Measurements from ENCODE around the gene CATSPER4.

Gene CATSPER4

DNA sequence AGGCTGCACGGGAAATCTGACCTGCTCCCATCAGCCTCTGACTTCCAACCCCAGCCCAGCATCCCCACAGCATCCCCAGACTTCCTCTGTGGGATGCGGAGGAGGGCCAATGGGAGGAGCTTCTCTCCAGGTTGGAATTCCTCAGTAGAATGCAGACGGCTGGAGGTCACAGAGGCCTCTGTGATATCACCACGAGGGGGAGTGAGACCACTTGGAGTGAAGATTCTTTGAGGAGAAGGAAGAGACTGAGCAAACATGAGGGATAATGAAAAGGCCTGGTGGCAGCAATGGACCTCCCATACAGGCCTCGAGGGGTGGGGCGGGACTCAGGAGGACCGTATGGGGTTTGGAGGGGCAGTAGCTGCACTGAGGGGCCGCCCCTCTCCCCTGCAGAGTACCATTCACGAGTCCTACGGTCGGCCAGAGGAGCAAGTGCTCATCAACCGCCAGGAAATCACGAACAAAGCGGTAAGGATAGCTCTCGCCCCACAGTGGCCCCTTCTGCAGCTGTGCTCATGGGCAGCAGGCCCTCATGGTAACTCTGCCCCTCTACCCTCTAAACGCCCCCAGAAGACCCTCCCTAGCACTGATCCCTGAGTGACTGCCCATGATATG is at the start of gene CATSPER4:
Gene CATSPER4, plus strand, starts transcription at position 230 of the 615 bp plus-strand sequence. Its CDS starts 26 bp downstream, at position 256.
- DNase-seq, result peak in 1 of 2 experiments; percentile 27

DNA sequence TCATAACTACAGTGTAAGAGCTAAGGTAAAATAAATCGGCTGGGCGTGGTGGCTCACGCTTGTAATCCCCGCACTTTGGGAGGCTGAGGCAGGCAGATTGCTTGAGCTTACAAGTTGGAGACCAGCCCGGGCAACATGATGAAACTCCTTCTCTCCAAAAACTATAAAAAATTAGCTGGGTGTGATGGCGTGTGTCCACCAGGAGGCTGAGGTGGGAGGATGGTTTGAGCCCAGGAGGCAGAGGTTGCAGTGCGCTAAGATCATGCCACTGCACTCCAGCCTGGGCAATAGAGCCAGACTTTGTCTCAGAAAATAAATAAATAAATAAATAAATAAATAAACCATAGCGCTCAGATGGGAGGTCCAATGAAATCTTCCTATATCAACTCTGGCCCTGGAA is 48.2 kb upstream of the CATSPER4 start:
- DNase-seq, result peak in 1 of 2 experiments; percentile 16

DNA sequence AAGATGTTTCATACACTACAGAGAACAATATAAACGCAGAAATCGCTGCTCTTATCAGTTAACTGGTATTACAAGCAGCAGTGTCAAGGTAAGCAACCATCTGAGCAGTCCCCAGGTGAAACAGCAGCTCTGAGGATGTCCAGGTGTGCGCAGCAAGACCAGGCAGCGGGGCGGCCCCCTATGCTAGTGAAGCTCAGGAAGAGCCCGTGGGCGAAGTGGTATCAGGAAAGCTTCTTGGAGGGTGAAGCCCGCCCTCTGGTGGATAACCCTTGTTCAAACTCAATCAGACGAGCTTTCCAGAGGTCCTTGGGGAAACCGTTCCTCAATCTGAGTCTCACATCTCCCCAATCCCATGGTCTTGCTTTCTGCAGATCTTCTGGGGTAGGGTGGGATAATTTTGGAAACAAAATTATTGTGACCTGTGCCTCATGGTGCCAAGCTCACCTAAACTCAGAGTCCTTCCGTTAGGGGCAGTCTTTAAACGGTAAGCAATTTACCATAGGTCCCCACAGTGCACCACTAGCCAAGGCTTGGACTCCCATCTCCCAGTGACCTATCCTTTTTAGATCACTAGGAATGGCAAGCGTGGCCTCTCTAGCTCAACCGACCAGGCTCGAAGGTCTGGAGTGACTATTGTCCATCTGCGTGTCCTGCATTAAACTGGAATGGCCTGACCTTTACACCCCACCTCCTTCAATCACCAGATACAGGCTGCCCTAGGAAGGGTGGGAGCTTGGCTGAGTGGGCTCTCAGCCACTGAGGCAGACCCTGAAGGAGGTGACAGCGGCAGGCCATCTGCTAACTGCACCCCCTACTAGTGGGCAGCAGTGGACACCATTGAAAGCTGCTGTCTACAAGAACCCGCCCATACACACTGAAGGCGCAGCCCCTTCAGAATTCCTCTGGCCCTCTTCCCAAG is 45.1 kb upstream of the CATSPER4 start:
- peak; percentile 89 to 90 for DNase-seq

GRCh38 chr1:26145960-26146294 is 44.5 kb upstream of the CATSPER4 start:
- DNase-seq, result no peak

DNA sequence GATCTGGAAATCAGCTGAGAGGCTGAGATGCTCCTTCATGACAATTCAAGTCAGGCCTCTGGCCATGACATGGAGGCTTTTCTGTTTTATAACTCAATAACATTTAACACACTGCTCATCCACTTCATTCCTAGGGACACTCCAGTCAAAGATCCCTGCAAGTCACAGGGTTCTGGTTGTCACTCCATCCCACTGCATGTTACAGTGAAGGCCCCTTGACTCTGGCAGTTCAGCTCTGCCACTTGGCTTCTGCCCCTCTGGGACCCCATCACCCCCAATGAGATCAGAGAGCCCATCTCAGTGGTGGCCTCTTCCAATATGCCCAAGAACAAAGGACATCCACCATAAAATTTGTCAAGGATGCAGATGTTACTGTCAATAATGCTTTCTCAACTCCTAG is 41.5 kb upstream of the CATSPER4 start:
- DNase-seq, result no peak

DNA sequence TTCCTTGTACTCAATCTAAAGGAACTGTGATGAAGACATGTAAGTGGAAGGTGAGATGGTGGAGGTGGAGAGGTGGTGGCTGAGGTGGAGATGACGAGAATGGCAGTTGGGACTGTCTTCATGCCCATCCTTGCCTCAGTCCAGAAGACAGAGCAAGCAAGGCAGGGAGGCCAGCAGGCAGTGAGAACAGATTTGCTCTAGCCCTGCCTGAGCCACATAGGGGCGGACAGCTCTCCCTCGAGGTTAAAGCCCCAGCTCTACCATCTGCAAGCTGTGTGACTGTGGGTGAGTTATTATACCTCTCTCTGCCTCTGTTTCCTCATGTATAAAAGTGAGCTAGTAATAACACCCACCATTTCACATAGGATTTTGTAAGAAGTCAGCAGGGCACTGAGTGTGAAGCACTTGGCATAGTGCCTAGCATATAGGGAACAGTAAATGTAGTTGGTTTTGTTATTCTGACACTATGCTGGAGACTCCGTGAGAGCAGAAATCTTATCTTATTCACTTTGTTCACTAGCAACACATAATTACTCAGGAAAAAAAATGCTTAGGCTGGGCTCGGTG is 36.4 kb upstream of the CATSPER4 start:
- peak in 1 of 2 experiments; percentile 25 for DNase-seq

DNA sequence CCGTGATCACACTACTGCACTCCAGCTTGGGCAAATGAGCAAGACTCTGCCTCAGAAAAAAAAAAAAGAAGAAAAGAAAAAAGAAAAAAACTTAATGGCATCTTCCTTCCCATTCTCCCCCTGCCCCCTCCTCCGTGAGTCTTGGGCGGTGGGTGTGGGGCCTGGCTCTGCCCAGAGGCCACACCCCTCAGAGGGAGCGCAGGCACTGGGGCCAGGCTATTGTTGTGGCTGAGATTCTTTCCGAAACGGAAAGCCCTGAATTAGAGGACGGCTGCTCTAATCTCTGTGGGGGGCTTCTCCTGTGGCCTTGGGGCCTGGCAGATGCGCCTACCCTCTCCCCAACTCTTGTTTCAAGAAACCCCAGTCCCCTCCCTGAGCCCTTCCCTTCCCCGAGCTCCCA is 35.7 kb upstream of the CATSPER4 start:
- no peak for DNase-seq

DNA sequence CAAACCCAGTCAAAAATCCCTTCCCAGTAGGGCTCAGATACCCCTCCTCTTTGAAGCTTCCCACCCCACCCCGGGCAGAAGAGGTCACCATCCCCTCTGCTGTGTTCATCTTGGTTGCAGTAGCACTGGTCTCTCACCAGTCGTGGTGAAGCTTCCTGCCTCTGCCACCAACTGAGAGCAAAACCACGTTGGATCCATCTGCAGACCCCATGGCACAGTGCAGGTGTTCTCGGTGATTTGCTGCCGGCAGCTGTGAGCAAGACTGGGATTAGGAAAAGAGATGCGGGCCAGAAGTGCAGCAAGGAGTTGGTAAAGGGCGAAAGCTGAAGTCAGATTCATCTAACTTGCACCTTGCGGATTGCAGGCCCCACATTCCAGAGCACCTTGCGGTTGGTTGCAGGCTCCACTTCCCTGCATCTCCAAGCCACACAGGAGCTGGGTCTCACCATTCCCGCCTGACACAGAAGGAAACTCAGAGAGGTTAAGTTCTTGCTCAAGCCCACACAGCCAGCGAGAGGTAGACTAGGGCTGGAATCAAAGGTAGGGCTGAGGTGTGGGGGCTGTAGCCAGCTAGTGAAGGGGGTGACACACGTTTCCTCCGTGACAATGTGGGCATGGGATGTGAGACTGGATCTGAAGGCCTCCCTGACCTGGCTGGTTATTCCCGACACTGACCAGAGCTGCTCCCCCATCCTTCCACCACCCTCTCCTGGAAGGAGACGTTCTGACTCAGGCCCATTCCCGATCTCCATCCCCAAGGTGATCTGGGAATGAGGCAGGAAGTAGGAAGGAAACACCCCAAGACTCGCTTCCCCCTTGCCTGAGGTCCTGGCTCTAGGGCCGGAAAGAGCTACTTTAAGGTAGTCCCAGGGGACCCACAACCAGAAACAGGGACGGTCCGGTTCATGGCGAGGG is 34.8 kb upstream of the CATSPER4 start:
- DNase-seq, result no peak

- DNase-seq, result peak; percentile 14 to 57
Observed at GRCh38 chr1:26156285-26157038, 33.9 kb upstream of the CATSPER4 start.

DNA sequence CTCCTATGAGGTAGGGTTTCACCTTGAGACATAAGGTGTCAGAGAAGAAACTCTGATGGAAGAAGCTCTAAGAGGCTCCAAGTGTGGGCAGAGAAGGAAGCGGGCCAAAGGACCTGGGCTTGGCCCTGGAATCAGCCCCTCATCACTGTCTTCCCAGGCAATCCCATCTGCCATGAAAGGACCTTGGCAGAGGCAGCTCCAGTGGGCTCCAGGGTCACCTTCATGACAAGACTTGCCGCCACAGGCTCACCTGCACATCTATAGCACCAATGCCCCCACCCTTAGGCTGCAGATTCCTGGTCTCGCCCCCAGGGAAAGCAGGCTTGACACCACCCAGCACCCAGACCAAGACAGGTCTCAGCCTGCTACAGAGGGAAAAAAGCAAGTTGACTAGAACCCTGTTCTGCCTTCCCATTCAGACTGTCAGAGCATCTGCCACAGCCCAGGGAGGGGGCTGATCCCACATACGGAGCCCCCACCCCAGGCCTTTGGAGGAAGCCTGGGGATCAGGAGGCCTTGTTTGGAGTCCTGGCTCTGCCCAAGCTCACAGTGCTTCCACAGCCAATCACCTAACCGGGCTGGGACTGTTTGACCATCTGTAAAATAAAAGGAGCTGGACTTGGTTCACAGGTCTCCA is 32.0 kb upstream of the CATSPER4 start:
- DNase-seq, result no peak

DNA sequence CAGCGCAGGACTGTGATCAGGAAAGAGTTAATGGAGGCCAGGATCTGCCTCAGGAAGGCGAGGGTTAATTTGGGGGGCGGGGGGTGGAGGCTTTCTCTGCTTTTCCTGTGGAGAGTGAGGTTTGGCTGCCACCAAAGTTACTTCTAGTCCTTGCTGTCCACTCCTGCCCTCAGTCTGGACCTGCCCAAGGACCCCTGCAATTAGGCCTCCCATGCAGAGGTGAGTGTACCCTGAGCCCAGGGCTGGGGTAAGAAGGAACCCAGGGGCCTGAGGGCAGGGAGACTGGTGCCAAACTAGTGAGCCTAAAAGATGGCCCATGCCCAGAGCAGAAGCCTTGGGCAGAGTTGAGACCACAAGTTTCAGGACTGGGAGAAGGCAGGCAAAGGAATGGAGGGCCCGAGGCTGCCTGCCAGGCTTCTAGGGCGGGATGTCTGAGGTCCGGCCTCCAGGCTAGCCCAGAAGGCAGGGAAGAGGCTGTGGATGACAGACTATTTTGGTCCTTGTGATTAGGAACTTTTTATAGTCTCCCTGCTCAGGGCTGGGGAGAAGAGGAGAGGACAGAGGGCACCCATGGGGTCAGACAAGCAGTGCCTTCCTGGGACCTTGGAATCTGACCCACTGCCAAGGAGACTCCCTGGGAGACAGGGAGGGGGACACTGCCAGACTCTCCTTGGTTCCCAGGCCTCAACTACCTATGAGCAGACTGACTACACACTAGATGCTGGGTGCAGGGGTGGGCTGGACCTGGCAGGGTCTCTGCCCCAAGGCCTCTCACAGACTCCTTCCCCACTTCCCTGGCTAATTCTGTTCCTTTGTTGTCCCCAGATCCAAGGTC is 31.3 kb upstream of the CATSPER4 start, which contains the start of gene FAM110D:
Gene FAM110D, plus strand, starts transcription at position 172 of the 835 bp plus-strand sequence. CDS start 2,213 bp downstream, outside the sequence.
- no peak for DNase-seq

DNA sequence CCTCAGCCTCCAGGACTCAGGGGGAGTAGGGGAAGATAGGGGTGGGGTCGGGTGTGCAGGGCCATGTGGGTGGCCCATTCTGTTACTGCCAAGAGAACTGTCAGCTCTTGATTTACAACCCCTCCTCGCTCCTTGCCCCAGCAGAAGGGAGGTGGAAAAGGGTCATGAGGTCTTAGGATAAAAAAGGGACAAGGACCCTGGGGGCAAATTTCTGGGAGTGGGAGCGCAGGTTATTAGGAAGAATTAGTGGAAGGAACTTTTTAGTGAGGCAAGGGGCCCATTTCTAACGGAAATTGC is 30.7 kb upstream of the CATSPER4 start:
- no peak for DNase-seq

- peak in 1 of 2 experiments; percentile 31 for DNase-seq
Observed at GRCh38 chr1:26160527-26161414, 29.6 kb upstream of the CATSPER4 start.

GRCh38 chr1:26161415-26162219 is 28.8 kb upstream of the CATSPER4 start:
- DNase-seq, result no peak

GRCh38 chr1:26162220-26162709 is 28.1 kb upstream of the CATSPER4 start:
- no peak for DNase-seq

GRCh38 chr1:26163684-26164035 is 26.7 kb upstream of the CATSPER4 start:
- DNase-seq, result no peak

DNA sequence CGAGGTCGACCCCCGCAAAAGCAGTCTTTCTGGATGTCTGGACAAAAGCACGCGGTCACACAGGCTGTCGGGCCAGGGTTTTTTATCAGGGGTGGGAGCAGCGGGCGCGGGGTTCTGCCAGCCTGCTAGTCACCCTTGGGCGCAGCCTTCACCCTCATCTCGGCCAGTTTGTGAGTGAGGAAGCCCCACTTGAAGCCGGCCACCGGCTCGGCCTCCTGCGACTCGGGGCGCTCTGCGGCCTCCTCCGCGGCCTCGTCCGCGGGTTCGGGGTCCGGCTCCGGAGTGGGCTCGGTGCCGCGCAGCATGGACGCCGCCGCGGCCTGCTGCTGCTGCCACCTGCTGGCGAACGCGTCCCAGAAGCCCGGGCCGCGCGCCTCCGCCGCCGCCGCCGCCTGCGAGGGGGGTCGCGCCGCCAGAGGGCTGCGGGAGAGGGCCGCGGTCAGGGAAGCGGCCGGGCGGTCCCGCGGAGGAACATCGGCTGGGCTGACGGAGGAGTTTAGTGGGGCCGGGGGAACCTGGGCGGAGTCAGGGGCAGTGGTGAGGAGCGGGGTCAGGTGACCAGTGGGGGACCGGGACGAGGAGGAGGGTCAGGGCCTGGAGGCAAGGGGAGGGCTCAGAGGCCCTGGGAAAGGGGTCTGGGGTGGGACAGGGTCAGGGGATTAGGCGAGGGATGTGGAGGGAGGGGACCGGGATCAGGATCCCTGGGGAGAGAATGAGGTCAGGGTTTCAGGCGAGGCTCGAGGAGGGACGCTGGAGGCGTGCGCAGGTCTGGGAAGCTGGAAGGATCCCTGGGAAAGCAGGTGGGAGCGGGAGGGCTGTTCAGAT is 26.2 kb upstream of the CATSPER4 start:
- DNase-seq, result no peak
